ACHN (cell line): ENCODE data around the gene ANKRD39.

Experiments
- DNase-seq: peaks from one replicate; pipeline ENCODE4 v3.0.0-alpha.2; 2015
- in situ Hi-C: cut with HindIII; loops from 2 replicates; pipeline ENCODE4 v1.10.0; 2017; ENCODE audit warnings: low sequenced_read_pairs, low pct_ligation_motif_present, low pct_unique_long_range_greater_than_20kb

ANKRD39 gene

GRCh38 chr2:96857667-96858372, at the start of gene ANKRD39:
TSS of gene ANKRD39 (minus strand) at chr2:96858016. CDS start at chr2:96857987, 29 bp downstream.
- in situ Hi-C loops: no loop called here
- DNase-seq: peak; percentile 98

GRCh38 chr2:96906729-96907114, 48.9 kb upstream of the ANKRD39 start:
- in situ Hi-C loops: no loop called here
- DNase-seq: no peak

- DNase-seq: no peak
- in situ Hi-C loops: no loop called here
These were observed 46.0 kb upstream of the ANKRD39 start for GRCh38 chr2:96903815-96904214.

- in situ Hi-C loops: no loop called here
- DNase-seq: no peak
These were observed 45.5 kb upstream of the ANKRD39 start for GRCh38 chr2:96903318-96903717.

GRCh38 chr2:96900237-96900636, 42.4 kb upstream of the ANKRD39 start:
- in situ Hi-C loops: no loop called here
- DNase-seq: no peak

- peak; percentile 70 for DNase-seq
- in situ Hi-C loops: no loop called here
These were observed 41.6 kb upstream of the ANKRD39 start for GRCh38 chr2:96899413-96899741.

- in situ Hi-C loops: no loop called here
- DNase-seq: peak; percentile 86
These were observed 41.0 kb upstream of the ANKRD39 start for GRCh38 chr2:96898641-96899412.

GRCh38 chr2:96898135-96898505, 40.3 kb upstream of the ANKRD39 start:
- DNase-seq: no peak
- in situ Hi-C loops: no loop called here

- DNase-seq: no peak
- in situ Hi-C loops: no loop called here
These were observed 39.8 kb upstream of the ANKRD39 start for GRCh38 chr2:96897491-96898134.

- no peak for DNase-seq
- in situ Hi-C loops: no loop called here
These were observed 38.2 kb upstream of the ANKRD39 start for GRCh38 chr2:96895746-96896651.

- DNase-seq: no peak
- in situ Hi-C loops: no loop called here
These were observed 37.4 kb upstream of the ANKRD39 start for GRCh38 chr2:96895032-96895745.

GRCh38 chr2:96894151-96894531, 36.3 kb upstream of the ANKRD39 start:
- in situ Hi-C loops: no loop called here
- no peak for DNase-seq

- DNase-seq: no peak
- in situ Hi-C loops: no loop called here
These were observed 35.7 kb upstream of the ANKRD39 start for GRCh38 chr2:96893289-96894150.

GRCh38 chr2:96891591-96892333, 33.9 kb upstream of the ANKRD39 start:
- in situ Hi-C loops: no loop called here
- DNase-seq: no peak

GRCh38 chr2:96890726-96891385, 33.0 kb upstream of the ANKRD39 start:
- in situ Hi-C loops: no loop called here
- DNase-seq: no peak

GRCh38 chr2:96890252-96890651, 32.4 kb upstream of the ANKRD39 start:
- no peak for DNase-seq
- in situ Hi-C loops: no loop called here
